IPS DF 4.7 (cell line): ENCODE data around the gene TFDP1.

Experiments
- DNase-seq: peaks from one replicate; pipeline ENCODE4 v3.0.0-alpha.2; 2013; ENCODE audit warnings: low spot score; ENCODE audit errors: extremely low read depth

The TFDP1 gene

DNA sequence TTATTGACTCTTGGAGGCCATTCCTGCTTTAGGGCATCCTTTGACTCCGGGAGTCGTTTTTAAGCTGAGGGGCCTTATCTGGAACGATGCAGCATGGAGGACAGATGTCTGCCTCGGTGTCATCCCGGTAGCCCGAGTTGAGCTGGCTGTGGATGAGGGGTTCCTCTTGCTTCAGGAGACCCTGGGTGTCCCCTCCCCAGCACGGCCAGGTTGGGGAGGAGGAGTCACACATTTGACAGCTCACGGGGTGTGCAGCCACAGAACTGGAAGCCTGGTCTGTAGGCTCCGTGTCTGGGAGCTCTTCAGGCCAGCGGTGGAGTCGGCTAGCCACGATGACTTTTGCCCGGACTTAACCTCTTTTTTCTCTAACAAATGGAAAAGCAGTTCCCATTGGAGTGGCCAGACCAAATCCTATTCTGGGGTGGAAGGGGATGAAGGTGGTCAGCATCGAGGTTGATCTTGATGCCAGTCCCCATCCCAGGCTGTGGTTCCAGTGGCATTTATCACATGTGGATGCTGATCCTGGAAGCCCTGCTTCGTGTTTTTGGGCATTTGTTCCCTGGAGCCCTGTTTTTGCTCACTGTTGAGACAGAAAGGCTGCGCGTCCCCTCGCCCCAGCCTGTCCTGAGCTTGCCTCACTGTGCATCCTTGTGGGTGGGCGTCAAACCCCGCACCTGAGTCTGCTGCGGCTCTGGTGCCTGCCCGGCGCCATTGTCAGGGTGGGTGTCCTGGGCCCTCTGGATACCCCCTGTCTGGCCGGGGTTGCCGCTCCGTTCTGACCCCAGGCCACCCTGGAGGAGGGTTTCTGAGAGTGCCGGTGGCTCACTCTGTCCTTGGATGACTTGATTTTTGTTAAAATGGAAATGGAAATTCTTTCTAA is 12.0 kb downstream of the TFDP1 start:
- no peak for DNase-seq

DNA sequence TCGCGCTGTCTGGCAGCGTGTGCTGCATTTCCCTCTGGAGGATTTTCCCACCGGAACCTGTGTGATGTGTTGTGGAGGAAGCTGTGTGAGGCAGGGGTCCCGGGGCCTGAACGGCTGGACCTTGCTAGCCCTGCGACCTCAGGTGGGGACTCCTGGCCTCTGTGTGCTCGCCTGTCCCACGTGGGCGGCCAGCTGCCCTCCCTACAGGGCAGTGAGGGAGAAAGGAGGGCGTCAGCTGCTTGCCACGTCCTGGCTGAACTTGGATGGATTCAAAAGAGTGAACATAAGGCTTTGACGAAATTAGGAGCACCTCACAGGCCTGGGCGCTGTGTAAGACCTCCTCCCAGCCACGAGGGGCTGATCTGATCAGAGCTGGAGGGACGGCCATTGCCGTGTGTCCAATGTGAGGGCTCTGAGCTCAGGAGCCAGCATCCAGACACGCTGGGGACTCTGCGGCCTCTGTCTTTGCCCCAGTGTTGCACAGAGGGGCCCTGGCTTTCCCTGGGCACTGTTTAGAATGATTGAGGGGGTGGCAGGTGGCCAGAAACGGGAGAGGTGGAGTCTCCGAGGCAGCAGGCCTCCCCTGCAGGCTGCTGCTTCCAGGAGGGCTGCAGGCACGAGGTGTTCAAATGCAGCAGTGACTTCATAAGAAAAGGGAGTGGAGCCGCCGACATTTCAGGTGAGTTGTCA is 13.0 kb downstream of the TFDP1 start:
- DNase-seq: no peak

DNA sequence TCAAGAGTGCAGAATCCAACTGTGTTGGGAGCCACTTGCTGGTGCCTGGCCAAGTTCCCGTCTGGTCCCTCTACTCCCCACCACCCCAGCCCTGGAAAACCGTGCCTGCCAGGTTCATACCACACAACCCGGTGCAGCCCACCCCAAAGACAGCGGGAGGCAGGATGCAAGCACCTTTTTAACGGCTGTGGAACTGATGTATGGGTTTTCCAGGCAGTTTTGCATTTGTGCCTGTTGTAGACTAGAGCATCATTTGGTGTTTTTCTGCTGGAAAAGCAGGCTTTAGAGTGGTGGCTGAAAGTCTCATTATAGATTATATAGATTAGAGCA is 13.5 kb downstream of the TFDP1 start:
- DNase-seq: no peak

DNA sequence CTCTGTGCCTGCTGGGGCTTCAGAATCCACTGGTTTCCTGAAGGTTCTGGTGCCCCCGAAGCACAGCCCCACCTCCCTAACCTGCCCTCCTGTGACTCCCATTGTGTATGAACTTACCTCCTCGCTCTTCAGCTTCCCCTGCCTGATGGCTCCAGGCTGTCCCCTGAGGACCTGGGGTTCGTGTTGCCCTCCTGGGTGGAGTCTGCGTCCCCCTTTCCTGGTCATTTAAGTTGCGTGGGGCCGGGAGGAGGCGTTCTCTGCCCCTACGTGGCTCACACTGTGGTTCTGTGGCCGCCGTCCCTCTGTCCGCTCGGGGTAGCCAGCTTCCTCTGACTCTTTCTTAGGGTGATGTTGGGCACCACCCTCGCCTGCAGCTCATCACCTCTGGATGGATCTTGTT is 13.9 kb downstream of the TFDP1 start:
- DNase-seq: no peak

DNA sequence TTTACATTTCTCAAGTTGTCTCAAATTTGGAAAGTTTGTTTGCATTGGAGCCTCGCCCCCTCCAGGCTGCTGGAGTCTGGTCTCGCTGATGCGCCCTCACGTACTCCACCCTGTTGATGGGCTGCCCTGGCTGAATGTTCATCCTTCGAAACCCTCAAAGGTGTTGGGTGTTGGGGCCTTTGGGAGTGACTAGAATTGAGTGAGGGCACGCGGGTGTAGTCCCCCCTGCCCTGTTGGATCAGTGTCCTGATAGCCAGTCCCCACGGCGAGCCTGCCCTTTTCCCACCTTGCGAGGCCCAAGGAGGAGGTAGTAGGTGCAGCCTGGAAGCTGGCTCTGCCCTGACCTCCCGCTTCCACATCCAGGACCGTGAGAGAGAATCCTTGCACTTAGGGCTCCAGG is 14.8 kb downstream of the TFDP1 start:
- no peak for DNase-seq

DNA sequence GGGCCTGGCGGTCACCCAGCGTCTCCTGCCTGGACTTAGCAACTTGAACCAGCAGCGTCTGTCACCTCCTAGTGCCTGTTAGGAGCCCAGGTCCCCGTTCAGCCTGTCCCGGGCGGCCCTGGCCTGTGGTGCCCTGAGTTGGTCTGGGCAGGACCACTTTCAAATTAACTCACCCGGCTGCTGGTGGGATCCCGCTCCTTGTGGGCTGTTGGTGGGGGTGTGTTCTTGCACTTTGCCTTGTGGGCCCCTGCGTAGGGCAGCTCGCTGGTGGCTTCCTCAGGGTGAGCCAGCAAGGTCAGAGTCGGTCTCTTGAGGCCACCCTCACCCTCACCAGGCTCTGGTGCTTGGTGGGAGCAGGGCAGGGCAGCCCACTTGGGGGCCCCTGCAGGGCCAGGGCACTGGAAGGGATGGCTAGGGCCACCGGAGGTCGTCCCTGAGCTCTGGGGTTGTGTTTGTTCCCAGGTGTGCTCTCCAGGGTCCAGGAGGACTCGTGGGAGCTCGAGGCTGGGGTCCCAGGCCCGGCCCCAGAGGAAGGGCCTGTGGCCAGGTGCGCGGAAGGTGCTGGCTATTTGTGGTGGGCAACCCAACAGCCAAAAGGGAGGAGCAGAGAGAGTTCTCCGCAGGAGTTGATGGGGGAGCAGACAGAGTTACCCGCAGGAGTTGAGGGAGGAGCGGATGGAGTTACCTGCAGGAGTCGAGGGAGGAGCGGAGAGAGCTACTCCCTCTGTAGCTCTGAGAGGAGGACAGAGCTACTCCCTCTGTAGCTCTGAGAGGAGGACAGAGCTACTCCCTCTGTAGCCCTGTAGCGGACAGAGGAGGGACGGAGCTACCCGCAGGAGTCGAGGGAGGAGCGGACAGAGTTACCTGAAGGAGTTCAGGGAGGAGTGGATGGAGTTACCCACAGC is 16.9 kb downstream of the TFDP1 start:
- no peak for DNase-seq

DNA sequence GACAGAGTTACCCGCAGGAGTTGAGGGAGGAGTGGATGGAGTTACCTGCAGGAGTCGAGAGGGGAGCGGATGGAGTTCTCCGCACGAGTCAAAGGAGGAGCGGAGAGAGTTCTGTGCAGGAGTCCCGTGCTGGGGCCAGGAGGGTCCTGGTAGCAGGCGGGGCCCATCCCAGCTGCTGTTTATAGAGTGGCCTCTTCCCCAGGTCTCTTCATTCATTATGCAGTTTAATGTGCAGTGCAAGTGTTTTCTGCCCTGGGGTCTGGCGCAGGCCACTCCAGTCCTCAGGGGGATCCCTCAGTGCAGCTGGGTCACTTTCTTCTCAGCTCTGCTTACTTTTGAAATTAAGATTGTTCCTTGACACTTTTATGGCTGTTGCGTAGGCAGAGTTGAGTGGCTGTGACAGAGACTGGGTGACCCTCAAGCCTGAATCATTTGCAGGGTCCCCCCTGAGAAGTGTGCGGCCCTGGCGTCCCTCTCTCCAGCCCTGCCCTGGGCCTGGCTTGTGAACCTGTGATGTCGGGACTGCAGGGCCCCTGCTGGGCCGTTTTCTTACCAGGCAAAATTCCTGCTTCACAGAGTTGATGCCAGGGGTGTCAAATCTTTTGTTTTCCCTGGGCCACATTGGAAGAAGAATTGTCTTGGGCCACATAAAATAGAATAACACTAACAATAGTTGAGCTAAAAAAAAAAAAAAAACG is 17.9 kb downstream of the TFDP1 start:
- DNase-seq: no peak

DNA sequence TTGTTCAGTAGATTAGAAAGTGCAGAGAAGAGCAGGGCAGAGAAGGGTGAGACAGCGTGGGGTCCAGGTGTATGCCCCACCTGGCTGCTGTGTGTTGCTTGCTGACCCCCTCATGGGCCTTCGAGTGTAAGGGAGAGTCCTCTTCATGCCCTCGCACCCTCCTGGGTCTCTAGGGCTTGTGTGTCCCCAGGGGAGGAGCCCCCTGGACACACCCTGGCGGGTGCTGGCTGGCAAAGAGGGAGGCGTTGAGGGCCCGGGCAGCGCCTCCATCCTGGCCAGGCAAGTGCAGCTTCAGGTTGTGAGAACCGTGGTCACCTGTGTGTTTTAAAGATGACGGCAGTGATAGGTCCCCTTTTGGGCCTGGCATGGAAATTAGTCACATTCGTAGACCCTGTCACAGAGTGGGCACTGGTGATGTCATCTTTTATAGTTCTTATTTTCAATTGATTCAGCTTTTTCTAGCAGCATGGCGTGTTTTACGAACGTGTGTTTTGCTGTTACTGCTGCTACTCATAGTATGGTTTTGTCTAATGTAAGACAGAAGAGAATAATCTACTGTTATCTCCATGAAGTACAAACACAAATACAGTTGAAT is 18.7 kb downstream of the TFDP1 start:
- DNase-seq: no peak

DNA sequence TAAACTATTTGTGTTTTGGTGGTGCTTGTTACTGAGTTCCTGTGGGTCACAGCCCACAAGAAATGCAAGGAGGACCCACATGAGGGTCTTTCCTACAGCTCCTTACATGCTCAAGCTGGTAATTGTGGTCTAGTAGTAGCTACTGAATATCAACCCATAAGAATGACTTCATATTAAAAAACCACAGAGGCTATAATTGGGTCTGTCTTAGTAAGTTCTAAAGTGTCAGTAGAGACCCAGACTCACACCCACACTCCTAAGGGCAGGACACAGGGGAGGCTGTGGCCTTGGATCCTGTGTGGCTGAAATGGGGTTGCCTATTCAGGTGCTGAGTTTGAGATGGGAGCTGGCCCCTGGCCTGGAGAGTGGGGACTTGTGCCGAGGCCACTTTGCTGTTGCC is 19.6 kb downstream of the TFDP1 start:
- DNase-seq: no peak

DNA sequence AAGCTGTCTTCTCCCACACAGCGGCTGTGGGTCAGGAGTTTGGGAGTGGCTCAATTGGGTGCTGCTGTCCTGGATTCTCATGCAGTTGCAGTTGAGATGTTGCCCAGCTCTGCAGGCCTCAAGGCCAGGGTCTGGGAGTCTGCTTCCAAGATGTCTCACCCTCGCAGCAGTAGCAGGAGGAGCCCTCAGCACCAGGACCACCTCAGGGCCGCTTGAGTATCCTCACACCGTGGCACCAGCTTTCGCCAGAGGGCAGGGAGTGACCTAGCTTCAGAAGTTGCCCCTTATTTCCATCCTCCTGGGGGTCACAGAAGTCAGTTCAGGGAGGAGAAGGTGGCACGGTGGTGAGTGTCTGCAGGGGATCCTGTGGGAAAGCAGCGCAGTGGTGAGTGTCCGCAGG is 20.9 kb downstream of the TFDP1 start:
- no peak for DNase-seq

DNA sequence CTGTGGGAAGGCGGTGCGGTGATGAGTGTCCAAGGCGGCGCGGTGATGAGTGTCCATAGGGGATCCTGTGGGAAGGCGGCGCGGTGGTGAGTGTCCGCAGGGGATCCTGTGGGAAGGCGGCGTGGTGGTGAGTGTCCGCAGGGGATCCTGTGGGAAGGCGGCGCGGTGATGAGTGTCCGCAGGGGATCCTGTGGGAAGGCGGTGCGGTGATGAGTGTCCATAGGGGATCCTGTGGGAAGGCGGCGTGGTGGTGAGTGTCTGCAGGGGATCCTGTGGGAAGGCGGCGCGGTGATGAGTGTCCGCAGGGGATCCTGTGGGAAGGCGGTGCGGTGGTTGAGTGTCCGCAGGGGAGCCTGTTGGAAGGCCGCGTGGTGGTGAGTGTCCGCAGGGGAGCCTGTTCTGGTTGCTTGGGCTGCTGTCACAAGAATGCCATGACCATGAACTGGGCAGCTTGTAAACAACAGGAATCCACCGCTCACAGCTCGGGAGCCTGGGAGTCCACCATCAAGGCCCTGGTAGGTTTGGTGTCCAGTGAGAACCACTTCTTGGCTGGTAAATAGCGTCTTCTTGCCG is 21.4 kb downstream of the TFDP1 start:
- no peak for DNase-seq

DNA sequence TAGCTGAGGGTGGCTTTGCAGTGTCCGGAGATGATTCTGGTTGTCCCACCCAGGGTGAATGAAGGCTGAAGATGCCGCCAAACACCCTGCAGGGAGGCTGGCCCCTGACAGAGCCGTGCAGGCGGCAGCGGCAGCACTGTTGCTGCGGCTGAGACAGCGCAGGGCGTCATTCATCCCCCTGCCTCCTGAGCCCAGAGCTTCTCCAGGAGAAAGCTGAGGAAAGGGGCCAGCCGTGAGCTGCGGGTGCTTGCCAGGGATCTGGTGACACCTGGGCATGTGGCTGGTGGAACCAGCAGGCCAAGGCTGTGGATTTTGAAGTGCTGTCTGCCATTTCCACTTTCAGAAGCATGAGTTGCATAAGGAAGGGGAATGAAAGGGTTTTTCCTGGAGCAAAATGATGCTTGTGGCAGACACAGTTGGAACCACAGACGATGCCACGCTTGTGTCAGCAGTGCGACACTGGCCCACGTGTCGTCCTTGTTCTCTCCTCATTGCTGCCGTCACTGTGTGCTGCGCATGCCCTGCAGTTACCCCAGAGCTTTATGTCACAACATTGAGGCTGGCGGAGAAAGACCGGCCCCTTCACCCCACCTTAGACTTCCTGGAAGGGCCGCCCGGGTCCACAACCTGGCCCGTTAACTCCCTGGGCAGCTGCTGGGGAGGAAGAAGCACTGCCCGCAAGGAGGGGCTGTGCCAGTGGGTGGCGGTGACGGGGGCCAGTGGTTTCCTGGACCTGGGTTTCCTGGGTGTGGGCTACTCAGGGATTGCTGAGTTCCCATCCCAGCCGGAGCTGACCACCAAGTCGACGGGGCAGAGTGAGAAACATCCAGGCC is 22.7 kb downstream of the TFDP1 start:
- no peak for DNase-seq

DNA sequence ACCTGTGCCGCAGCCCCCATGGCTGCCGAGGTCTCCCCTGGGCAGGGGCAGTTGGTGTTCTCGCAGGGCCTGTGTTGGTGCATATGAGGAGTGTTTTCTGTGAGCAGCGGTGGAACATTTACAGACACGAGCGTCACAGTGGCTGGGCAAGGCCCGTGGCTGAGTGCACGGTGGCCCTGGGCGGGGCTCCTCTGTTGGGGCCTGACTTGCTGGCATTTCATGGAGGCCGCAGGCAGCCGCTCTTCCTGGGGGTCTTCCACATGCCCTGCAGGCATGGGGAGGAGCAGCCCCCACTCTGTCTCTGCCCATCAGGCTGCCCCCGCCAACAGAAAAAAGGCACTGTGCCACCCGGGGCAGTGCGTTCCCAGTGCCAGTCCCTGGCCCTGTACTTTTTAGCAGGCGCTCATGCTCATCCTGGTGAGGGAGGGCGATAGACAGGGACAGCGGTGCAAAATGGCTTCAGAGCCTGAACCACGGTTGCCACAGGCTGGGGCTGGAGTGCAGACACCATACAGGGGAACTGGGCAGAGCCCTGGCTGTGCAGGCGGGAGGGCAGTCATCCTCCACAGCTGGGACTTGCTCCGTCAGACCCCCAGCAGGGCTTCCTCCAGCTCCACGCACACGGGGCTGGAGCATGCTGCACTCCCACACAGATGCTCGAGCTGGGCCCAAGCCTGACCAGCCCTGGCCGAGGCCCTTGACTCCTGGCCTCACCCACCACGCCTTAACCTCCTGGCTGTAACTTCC is 23.5 kb downstream of the TFDP1 start:
- no peak for DNase-seq

DNA sequence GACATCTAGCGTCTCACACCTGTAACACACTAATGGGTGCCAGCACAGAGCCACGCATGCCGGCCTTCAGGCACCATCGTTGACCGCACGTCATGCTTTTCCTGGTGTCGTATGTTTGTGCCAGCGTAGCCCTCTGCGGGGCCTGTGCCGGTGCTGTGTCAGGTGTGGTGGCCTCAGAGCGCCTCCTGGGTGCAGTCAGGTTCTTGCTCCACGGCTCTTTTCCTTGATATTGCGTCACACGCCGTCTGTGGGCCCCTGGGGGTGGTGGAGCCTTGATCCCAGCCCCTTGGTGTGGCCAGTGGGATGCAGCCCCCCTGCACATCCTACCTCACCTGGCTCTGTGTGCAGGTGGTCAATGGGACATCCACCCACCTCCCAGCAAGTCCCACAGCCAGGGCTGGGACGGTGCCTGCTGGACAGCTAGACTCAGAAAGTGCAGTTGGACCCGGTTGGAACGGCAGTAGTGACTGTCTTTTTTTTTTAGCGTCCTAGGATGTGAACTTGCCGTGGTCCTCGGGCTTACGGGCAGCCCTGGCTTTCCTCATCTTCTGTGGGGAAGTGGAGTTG is 24.5 kb downstream of the TFDP1 start:
- DNase-seq: no peak

DNA sequence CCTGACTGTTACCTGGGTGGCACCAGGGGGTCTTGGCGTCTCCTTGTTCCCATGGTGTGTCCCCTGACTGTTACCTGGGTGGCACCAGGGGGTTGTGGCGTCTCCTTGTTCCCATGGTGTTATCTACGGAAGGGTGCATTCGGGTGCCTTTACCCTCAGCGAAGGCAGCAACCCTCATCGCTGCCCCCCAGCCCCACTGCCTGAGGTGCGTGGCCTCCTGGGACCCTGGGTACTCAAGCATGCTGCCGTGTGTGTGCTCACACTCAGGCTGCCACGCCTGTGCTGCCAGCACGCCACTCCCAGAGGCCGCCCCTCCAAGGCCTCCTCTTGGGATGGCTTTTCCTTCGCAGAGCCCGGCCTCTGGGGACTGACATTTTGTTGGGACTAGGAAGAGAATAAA is 25.1 kb downstream of the TFDP1 start:
- no peak for DNase-seq

DNA sequence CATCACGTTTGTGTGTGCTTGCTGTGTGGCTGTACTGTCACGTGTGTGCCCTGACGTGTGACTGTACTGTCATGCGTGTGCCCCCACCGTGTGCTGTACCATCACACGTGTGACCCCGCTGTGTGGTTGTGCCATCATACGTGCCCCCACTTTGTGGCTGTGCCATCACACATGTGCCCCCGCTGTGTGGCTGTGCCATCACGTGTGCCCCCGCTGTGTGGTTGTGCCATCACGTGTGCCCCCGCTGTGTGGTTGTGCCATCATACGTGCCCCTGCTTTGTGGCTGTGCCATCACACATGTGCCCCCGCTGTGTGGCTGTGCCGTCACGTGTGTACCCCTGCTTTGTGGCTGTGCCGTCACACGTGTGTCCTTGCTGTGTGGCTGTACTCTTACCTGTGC is 25.7 kb downstream of the TFDP1 start:
- DNase-seq: no peak

DNA sequence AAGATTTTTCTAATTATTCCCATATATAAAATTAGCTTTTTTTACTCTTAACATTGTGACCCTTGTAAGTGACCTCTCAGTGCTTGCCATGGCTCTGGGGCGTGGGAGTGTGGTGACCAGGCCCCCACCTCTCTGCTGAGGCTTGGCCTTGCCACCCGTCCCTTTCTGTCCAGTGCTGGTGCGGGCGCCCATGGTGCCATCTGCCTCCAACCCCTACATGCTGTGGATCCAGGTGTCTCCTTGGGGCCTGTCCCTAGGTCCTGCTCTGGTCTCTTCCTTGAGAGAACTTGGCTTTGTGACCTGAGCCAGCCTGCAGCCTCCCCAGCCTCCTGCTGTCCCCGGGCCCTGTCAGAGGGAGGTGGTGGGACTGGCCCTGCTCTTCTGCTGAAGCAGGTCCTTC is 27.4 kb downstream of the TFDP1 start:
- DNase-seq: no peak

DNA sequence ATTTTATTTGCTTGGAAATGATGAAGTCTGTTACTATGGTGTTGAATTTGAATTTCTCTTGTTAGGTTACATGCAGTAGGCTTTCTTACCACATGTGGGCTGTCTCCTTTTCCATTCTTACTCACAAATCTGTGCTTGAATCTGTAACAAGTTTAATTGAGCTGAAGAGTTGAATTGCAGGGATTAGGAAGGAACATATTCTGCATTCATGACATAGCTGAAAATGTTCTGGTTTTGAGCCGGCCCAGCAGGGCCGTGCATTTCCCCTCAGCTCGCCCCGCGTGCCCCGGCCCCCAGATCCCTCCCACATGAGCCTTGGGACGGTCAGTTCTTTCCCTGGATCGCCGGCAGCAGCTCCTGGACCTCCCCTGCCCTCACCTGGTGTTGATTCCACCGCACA is 28.1 kb downstream of the TFDP1 start:
- DNase-seq: no peak
